Measurements from ENCODE around the gene GOLPH3.

- TF ChIP-seq POLR2A (IDR thresholded peaks at IDR 0.05) (no peak), CTCF (IDR thresholded peaks at IDR 0.05) (no peak)
These were observed 85.9 kb downstream of the GOLPH3 start for GRCh38 chr5:32088214-32088613.
